B cell (primary cell): Measurements from ENCODE around the gene INA.

ENCODE experiments used
- EZH2 ChIP-seq: IDR thresholded peaks from 2 replicates; pipeline ENCODE4 v1.6.1; 2012; ENCODE audit warnings: borderline replicate concordance, low read depth, mild to moderate bottlenecking, moderate library complexity, low read length; ENCODE audit not compliant: insufficient read depth, poor library complexity, severe bottlenecking
- TF ChIP-seq, protein P1 (sequence below): fragments of 200-600 bp; IDR thresholded peaks from one replicate; pipeline ENCODE4 v1.8.0; 2022; ENCODE audit warnings: antibody characterized with exemption, mild to moderate bottlenecking

DNA sequence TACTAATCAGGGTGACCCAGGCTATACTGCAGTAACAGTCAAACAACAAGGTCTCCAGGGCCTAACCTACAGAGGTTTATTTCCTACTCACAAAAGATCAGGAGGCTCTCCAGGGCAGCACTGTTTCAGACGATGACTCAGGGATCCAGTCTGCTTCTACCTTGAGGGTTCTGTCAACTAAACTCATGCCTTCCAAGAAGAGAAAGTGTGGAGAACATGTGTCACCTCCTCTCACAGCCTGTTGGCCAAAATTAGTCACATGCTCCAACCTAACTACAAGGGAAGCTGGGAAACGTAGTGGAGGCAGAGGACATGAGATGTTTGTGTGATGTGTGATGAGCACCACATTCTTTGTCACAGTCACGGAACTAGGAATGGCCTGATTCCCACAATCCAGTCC, 14.7 kb upstream of the INA start:
- TF ChIP-seq, protein P1, sequence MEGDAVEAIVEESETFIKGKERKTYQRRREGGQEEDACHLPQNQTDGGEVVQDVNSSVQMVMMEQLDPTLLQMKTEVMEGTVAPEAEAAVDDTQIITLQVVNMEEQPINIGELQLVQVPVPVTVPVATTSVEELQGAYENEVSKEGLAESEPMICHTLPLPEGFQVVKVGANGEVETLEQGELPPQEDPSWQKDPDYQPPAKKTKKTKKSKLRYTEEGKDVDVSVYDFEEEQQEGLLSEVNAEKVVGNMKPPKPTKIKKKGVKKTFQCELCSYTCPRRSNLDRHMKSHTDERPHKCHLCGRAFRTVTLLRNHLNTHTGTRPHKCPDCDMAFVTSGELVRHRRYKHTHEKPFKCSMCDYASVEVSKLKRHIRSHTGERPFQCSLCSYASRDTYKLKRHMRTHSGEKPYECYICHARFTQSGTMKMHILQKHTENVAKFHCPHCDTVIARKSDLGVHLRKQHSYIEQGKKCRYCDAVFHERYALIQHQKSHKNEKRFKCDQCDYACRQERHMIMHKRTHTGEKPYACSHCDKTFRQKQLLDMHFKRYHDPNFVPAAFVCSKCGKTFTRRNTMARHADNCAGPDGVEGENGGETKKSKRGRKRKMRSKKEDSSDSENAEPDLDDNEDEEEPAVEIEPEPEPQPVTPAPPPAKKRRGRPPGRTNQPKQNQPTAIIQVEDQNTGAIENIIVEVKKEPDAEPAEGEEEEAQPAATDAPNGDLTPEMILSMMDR, result no peak
- no peak for TF ChIP-seq EZH2
